GM21367 (cell line): Measurements from ENCODE around the gene DNLZ.

ENCODE experiments used
- ATAC-seq: cut with Tn5 transposase; IDR thresholded peaks from one replicate; pipeline ENCODE4 v1.9.1; 2021; ENCODE audit not compliant: unreplicated experiment

The DNLZ gene

GRCh38 chr9:136377341-136378169, 14.0 kb upstream of the DNLZ start:
- no peak for ATAC-seq

GRCh38 chr9:136376457-136376856, 12.9 kb upstream of the DNLZ start:
- no peak for ATAC-seq

GRCh38 chr9:136375096-136375495, 11.6 kb upstream of the DNLZ start:
- no peak for ATAC-seq

- no peak for ATAC-seq
These were observed 10.6 kb upstream of the DNLZ start for GRCh38 chr9:136374183-136374575.

GRCh38 chr9:136373300-136374182, 10.0 kb upstream of the DNLZ start, which contains the start of gene CARD9:
CARD9 (minus strand) TSS chr9:136373669; CDS start chr9:136372078, 1,591 bp downstream.
- no peak for ATAC-seq

- ATAC-seq = no peak
These were observed 9.2 kb upstream of the DNLZ start for GRCh38 chr9:136372561-136373299.

- no peak for ATAC-seq
These were observed 8.5 kb upstream of the DNLZ start for GRCh38 chr9:136372006-136372405.

- no peak for ATAC-seq
These were observed 8.0 kb upstream of the DNLZ start for GRCh38 chr9:136371533-136371880.

- no peak for ATAC-seq
These were observed 7.4 kb upstream of the DNLZ start for GRCh38 chr9:136370687-136371532.

- no peak for ATAC-seq
These were observed 6.5 kb upstream of the DNLZ start for GRCh38 chr9:136370037-136370436.

GRCh38 chr9:136368190-136368589, 4.6 kb upstream of the DNLZ start:
- ATAC-seq = no peak

- no peak for ATAC-seq
These were observed 4.0 kb upstream of the DNLZ start for GRCh38 chr9:136367296-136368145.

GRCh38 chr9:136366826-136367225, 3.3 kb upstream of the DNLZ start:
- no peak for ATAC-seq

GRCh38 chr9:136365775-136366222, 2.3 kb upstream of the DNLZ start:
- ATAC-seq = no peak

- no peak for ATAC-seq
These were observed 1.6 kb upstream of the DNLZ start for GRCh38 chr9:136364942-136365774.

GRCh38 chr9:136363949-136364748, 605 bp upstream of the DNLZ start:
- ATAC-seq = no peak

GRCh38 chr9:136362450-136362784, 1.1 kb downstream of the DNLZ start:
- ATAC-seq = no peak
